Smooth muscle cell of the brain vasculature (primary cell): ENCODE measurements around the gene FAF1.
"Not testable (repeated sequence)": the region's sequence is repeated elsewhere in the genome, so short reads cannot be mapped to it uniquely, and the experiment has no call there.

Experiments used
- DNase-seq: peaks from one replicate; pipeline ENCODE4 v3.0.0-alpha.2; 2012; ENCODE audit warnings: low read depth, low spot score

Gene FAF1

DNA sequence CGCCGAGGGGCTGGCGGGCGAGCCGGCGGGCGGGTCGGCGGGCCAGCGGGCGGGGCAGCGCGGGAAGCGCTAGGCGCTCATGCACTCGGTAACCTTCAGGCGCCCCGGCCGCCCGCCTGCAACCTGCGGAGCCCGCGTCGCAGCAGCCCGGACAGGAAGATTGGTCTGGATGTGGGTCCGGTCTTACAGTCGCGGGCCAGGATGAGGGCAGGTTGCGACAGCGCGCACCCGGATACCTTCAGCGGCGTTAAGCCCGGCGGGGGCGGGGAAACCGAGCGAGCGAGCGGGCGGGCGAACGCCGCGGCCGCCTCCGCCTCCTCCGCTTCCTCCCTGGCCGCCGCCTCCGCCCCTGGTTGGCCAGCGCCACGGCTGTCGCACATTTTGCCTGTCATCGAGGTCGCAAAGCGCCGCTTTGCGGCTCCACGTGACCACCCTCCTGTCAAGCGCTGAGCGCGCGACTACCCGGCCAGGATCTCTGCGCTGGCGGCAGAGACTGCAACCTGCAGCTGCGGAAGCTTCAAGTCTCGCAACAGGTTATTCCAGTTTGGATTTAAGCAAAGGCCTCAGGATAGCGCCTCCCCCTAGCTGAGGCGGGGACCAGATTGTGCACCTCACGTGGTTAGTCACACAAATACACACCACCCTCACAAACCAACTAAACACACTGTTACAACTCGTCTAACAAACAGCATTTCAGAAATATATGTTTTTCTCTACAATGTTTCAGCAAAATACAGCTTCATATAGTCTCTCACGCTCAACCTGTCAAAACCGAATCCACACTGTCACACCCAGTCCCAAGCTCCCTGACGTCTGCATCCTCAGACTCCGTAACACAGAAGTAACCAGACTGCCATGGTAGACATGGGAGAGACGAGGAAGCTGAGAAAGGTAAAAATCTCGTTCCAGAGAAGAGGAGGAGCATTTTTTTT, at the start of gene FAF1:
FAF1 (minus strand) TSS at position 355 of the 932 bp plus-strand sequence. CDS start 456 bp downstream, outside the sequence.
- DNase-seq = peak; percentile 89

DNA sequence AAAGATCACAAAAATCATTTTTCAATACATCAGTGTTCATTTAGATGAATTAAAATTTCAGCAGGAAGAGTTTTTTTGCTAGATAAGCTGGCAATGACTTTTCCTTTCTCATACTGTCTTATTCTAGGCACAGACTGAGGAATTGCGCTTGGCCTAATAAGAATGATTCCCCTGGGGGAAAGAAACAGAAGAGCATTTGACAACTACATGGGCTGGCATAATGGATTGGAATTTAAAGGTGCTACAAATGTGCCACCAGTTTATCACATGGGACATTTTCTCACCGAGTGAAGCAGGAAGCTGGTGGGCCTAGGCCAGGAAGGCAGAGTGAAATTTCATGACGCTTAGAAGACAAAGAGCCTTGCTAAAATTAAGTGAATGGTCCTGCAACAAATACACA, 49.3 kb upstream of the FAF1 start:
- no peak for DNase-seq

DNA sequence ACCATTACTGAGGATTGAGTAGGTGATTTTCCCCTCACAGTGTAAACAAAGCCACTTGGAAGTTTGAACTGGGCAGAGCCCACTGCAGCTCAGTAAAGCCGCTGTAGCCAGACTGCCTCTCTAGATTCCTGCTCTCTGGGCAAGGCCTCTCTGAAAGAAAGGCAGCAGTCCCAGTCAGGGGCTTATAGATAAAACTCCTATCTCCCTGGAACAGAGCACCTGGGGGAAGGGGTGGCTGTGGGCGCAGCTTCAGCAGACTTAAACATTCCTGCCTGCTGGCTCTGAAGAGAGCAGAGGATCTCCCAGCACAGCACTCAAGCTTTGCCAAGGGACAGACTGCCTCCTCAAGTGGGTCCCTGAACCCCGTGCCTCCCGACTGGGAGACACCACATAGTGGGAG, 45.5 kb upstream of the FAF1 start:
- not testable (repeated sequence) for DNase-seq

DNA sequence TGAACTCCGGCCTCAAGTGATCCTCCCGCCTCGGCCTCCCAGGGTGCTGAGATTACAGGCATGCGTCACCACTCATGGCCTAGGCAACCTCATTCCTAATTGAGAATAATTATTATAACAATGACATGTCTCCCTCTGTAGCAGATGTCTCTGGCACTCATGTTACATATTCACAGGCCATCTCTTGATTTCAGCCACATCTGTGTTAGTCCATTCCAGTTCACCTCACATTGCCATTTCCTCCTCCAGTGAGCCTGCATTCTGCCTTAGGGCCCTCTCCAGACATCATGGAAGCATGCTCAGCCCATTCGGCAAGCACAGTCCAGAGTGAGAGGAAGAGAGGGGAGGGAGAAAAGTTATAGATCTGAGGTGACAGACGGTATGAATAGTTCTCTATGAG, 42.4 kb upstream of the FAF1 start:
- DNase-seq = no peak

DNA sequence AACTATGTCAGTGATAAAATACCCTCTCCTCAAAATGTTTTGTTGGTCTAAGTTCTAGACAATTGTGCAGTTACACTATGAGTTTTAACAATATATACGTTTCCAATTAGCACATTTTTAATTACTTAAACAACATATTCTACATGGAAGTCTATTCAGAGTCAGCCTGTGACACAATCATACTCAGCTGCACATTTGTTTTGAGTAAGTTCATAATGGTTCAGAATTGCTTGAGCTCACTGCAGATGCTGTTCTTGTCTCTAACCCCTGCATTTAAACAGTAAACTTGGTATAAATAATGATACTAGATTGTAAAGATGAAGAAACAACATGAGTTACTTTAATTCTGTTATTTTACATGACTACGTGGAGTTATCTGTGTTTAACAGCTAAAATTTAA, 40.6 kb upstream of the FAF1 start:
- DNase-seq = no peak

DNA sequence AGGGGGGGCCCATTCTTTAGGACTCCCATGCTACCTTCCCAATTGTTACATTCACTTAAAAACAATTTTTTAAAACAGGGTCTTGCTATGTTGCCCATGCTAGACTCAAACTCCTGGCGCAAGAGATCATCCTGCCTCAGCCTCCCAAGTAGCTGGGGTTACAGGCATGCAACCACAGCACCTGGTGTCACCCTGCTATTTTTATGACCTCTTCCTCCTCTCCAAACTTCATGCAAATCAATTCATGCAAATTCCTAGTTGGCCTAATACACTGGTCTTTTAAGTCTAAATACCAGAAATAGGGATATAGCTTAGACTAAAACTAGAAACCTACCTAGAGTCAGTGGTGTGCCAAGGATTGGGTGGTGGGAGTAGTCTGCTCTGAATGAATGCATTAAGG, 40.1 kb upstream of the FAF1 start:
- DNase-seq = no peak

DNA sequence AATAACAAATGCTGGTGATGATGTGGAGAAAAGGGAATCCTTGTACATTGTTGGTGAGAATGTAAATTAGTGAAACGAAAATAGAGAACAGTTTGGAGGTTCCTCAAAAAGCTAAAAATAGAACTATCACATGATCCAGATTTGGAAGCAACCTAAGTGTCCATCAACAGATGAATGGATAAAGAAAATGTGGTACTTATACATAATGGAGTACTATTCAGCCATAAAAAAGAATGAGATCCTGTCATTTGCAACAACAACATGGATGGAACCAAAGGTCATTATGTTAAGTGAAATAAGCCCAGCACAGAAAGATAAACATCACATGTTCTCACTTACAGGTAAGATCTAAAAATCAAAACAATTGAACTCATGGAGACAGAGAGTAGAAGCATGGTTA, 39.3 kb upstream of the FAF1 start:
- not testable (repeated sequence) for DNase-seq

DNA sequence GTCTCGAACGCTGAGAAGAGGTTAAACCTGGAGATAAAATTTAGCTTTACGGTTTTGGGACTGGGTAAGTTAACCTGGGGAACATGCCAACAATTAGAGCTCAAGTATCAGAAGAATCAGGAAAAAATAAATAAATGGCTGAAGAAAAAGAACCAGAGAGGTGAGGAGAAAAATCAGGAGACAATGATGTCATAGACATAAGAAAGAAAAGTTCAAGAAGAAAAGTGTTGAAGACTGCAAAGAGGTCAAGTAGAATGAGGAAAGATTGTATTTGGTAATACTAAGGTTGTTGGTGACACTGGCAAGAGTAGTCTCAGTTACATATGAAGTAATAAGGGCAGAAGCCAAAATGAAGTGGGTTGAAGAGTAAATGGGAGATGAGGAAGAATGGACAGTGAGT, 36.0 kb upstream of the FAF1 start:
- no peak for DNase-seq

DNA sequence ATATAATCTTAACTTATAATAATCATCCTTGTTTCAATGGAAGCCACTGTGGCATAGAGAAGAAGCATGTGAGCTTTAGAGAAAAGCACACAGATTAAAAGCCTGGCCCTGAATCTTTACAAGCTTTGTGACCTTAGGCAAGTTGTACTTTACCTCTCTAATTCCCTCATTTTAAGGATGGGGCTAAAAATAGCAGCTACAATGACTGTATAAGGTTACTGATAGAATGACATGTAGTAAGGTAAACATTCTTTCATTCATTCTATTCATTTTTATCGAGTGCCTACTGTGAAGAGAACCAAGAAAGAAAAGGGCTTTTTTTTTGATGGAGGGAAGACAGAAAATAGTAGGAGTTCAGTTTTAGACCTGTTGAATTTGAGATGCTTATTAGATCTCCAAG, 35.6 kb upstream of the FAF1 start:
- no peak for DNase-seq

DNA sequence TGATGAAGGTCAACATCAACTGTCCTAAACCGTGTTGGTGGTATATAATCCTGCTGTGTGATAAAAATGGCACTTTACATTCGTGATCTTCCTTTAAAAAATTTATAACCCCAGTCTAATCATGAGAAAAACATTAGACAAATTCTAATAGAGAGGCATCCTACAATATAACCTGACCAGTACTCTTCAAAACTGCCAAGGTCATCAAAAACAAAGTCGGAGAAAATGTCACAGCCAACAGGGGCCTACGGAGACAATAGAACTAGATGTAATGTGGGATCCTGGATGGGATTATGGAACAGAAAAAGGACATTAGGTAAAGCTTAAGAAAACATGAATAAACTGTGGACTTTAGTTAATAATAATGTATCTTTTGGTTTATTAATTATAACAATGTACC, 34.9 kb upstream of the FAF1 start:
- no peak for DNase-seq

DNA sequence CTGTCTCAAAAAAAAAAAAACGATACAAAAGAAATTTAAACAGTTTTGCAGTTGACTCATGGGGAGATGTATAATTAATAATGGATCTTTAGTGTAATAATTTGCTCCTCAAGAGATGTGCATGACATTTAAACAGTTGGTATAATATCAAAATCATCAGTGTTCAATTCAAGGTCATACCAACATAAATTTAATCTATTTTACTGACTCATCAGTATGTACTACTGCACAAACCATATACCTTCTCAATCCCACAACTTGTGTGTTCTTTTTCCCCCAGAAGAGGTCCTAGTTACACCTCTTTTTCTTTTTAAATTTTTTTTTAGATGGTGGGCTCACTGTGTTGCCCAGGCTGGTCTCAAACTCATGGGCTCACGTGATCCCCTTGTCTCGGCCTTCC, 33.6 kb upstream of the FAF1 start:
- DNase-seq = no peak

DNA sequence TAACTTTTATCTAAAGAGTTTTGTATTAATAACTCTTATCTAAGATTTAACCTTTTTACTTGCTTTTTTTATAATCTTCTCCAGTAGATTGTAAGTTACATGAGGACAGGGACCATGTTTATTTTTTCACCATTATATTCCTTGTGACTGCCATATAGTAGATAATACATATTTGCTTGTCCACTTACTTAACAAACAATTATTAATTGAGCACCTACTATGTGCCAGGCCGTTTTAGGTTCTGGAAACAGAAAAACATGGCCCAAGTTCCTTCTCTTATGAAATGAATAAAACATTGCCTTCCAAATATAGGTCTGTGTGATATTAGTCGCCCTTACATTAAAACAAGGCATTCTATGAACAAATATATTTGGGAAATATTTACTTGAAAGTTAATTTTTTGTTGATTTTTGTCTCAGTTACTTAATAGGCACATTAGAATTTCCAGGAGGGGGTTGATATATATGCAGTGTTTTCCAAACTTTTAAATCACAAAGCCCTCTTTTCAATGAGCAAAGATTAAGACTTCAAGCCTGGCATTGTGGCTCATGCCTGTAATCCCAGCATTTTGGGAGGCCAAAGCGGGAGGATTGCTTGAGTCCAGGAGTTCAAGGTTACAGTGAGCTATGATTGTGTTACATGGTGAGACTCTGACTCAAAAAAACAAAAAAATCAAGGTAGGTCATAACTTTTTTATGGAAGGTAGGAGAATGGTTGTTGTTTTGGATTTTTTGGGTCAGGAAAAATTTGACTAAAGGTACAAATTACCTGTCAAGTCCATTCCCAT, 32.7 kb upstream of the FAF1 start:
- no peak for DNase-seq

DNA sequence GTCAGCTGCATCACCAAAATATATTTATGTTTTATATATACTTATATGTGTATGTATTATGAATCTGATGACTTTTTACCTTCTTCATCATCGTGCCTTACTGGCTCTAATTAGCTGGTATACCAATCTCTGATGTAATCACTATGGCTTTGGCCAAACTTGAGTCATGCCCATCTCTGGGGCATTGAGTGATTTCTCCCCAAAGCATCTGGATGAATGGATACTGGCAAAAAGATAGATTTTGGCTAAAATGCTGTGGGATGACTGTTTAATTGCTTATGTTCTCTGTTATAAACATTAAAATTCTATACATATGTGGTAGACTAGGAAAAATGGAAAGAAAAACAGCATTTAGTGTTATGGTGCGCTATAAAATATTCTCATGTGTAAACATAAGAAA, 29.6 kb upstream of the FAF1 start:
- no peak for DNase-seq

DNA sequence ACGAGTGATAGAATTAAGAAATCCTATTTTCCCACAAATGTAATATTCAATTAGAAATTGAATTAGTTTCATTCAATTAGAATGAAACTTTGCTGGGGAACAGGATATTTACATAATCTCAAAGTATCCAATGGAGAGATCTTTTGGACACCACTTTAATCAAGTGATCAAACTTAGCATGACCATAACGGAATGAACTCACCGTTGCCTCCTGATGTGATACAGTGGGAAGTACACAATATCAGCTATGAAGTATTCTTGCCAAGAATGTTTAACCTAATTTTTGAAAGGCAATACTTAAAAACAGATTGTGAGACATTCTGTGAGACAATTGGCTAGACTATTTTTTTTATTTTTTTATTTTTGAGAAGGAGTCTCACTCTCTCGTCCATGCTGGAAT, 26.6 kb upstream of the FAF1 start:
- DNase-seq = no peak

DNA sequence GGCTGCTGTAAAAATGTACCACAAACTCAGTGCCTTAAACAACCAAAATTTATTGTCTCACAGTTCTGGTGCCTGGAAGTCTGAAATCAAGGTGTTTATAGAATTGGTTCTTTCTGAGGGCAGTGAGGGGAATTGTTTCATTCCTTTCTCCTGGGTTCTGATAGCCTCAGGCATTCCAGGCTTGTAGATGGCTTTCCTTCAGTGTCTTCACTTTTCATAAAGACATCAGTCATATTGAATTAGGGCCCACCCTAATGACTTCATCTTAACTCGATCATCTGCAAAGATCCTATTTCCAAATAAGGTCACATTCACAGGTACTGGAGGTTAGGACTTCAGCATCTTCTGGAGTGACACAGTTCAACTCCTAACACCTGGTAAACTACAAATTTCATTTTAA, 25.0 kb upstream of the FAF1 start:
- no peak for DNase-seq

DNA sequence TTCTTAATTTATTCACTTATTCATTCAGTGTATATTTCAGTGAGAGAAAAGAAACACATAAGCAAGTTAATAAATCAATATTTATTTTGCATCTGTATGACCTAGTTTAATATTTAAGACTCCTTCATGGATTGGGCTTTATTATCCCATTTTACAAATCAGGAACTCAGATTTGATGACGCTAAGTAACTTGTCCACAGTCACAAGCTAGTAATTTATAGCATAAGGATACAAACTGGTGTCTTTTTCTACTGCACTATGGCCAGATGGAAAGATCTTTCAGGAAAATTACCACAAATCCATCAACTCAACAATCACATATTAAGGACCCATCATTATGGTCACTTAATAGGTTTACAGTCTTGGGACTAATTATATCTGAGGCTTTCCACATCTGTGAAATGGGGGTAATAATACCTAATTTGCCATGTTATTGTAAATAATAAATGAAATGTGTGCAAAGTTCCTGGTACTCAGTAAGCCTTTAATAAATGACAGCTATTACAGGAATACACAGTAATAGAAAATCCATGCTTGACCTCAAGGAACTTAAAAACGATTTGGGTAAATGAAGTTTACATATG, 23.2 kb upstream of the FAF1 start:
- no peak for DNase-seq

DNA sequence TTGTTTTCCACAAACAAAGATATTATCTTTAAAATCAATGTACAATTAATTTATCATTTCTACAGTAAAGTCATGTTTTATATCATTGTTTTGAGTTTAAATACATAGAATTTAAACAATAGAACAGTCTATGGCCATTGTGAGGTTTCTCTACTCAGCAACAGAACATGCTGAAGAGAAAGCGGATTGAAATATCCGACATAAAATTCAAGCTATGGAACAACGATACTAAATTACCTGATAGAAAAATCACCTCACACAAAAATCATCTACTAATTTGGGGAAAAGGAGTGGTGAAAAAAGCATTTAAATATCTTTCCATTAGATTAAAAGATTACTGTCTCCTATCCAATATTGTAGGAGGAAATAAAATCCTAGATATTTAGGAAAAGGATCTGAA, 22.5 kb upstream of the FAF1 start:
- no peak for DNase-seq

DNA sequence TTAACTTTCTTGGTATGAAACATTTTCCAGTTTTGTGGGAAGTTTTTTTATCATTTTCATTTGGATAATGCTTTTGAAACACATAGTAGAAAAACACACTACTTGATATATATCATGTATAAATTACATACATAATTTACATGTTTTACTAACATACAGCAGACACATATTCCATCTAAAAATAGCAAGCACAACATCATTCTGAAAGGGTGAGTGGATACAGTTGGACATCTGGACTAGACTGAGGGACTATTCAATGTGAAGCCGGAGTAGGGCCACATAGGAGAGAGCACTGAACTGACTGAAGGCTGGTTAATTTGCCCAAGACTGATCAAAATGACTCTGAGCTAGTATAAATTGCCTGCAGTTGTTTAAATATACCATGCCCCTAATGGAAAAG, 21.7 kb upstream of the FAF1 start:
- DNase-seq = no peak

DNA sequence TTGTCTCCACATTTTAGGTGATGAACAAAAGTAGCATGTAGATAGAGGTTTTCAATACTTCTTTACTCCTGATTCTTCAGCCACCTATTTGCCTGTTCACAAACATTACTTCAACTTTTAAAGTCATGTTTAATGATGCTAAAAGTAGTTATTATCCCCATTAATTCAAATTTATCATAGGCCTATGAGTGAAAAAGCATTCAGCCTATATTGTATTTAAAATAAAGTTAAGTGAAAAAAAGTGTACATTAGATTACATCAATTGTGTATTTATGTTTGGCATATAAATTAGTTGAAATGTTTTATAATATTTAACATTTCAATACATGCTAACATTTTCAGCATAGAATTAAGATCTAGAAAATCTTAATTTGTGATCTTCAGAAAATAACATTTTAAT, 20.4 kb upstream of the FAF1 start:
- DNase-seq = no peak

DNA sequence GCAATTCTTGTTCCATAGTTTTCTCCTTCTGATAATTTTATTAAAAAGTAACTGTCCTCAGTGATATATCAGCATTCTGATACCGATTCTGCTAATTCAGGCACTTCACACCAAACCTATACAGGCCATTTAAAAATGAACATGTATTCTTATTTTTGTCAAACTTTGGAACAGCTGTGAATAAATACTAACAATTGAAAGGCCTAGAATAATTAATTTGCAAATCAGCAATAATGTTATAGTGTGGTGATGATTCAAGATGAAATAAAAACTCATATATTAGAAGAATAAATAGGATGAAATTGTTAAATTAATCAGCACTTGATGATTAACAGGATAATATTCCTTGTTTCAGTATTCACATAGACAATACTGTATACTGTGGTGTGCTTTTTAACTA, 19.9 kb upstream of the FAF1 start:
- no peak for DNase-seq

DNA sequence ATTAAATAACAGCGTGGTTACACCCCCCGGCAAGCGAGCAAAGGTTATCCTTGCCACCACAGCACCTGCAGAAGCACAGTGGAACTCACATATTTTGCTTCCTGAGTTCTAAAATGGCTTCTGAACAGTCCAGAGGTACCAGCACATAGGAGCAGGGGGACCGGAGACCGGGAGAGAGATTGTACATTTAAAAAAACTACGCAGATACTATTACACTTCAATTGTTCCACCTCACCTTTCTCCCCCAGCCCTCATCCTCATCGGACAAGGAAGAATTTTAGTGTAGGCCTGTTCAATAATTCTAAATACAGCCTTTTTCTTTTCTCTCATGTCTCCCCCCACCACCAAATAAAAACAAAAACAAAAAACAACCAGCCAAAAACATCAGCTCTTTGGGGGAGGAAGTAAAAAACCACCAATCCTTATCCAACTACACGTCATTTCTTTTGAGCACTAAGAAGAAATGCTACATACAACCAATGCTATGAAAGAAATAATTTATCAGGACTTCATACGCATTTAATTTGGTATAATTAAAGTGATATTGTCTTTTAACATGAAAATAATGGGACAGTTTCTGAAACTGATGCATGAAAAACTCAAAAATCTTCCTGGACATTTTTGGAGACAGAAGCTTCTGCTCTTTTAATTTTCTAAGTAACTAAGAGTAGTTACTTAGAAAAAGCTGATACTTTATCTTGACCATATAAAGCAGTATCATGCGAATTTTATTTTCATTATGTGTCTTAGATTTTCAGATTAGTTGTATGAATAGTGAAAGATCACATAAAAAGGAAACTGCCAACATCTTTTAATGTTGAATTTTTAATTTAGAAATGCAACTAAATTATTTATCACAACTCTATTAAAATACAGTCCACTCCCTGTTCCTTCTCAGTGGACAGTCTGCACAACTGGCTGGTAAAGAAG, 19.1 kb upstream of the FAF1 start:
- DNase-seq = no peak
